ENCODE data around the gene CFAP410. TPM values are rescaled to one million over a fixed set of nuclear protein-coding genes. Genes with fewer than 3 reads are reported as not detected.

The CFAP410 gene
- 4.7 TPM for polyA plus RNA-seq (2012; ENCODE audit: missing spikeins)

DNA sequence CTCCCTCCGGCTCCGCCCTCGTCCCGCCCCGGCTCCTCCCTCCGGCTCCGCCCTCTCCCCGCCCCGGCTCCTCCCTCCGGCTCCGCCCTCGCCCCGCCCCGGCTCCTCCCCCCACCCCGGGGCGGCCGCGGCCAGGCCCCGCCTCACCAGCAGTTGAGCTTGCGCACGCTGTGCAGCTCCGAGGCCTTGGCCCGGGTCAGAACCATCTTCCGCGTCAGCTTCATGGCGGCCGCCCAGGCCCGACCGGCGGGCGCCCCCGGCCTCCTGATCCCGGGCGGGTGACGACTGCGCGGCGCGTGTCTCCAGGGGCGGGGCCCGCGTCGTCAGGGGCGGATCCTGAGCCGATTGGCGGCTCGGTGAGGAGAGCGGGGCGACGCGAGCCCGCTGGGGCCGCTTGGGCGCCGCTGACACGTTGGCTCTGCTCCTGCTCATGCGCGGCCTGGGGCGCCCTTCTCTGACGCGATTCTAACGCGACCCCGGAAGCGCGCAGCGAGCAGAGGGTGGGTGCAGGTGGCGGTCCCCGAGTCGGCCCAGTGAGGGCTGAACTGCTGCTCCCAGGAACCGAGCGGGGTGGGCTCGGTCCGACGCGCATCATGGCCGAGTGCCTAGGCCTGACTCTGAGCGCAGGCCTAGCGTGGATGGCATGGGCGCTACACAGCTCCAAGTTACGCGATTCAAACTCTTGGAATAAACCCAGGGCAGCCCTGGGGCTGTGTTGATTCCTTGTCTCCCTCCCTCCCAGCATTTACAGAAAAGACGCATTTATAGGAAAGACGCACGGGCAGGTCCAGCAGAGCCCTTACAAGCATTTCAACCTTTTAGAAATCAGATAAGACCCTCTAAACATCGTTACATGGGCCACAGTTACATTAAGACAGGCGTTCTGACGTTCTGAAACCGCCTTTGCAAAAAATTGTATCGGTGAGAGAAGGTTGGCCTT, at the start of gene CFAP410:
CFAP410 (minus strand) TSS at position 420 of the 940 bp plus-strand sequence; CDS start at position 224, 196 bp downstream.
- FAIRE-seq (peak; percentile 87), DNase-seq (ENCODE audit: insufficient read length) (peak; percentile 98)
- peak; percentile 94 for TF ChIP-seq POLR2AphosphoS5 (IDR thresholded peaks at IDR 0.05; ENCODE audit: low read depth, low read length)
- peak; percentile 95 for TF ChIP-seq POLR2A (IDR thresholded peaks at IDR 0.05; ENCODE audit: low read depth, low read length)
- TF ChIP-seq TAF1 (IDR thresholded peaks at IDR 0.05; ENCODE audit: borderline replicate concordance, low read depth, low read length), result peak; percentile 68

DNA sequence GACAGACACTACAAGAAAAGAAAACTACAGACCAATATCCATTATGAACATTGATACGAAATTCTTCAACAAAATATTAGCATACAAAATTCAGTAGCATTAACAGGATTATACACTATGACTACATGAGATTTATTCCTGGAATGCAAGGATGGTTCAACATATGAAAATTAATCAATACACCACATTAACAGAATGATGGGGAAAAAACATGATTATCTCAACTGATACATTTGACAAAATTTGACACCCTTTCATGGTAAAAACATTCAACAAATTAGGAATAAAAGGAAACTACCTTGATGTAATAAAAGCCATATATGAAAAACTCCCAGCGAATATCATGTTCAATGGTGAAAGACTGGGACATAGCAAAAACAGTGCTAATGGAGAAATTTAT, 45.8 kb upstream of the CFAP410 start:
- no peak for FAIRE-seq
- TF ChIP-seq POLR2AphosphoS5 (IDR thresholded peaks at IDR 0.05; ENCODE audit: low read depth, low read length), result no peak
- DNase-seq (ENCODE audit: insufficient read length), result no peak

DNA sequence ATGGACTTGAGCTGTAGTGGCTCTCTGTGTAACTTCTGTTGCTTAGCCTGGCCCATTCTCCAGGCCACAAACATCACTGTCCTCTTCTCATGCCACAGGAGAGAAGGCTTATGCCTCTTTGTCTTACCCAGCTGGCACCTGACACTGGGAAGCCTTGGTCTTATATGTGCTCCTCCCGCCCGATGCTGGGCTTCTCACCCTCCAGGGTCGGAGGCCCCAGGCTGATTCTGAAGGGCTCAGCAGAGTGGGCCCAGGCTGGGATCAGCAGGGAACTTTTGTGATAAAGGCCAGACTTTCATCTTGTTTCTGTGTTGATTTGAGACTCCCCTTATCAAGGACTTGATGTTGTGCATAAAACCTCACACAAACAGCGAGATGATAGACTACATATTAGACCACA, 44.0 kb upstream of the CFAP410 start:
- no peak for FAIRE-seq
- DNase-seq (ENCODE audit: insufficient read length), result no peak
- TF ChIP-seq POLR2AphosphoS5 (IDR thresholded peaks at IDR 0.05; ENCODE audit: low read depth, low read length) (no peak), TAF1 (IDR thresholded peaks at IDR 0.05; ENCODE audit: borderline replicate concordance, low read depth, low read length) (no peak), POLR2A (IDR thresholded peaks at IDR 0.05; ENCODE audit: low read depth, low read length) (no peak)

DNA sequence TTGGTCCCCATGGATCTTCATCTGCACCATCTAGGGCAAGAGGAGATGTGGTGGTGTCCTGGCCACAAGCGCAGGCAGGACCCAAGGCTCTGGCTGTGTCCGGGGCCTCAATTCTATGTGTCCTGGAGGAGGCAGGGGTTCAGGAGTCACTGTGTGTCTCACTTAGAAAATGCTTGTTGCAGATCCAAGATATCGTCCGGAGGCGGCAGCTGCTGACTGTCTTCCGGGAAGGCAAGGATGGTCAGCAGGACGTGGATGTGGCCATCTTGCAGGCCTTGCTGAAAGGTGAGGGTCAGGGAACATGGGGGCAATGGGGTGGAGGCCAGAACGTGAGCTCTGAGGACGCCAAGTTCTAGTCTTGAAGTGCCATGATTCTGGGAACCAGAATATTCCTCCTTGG, 43.3 kb upstream of the CFAP410 start:
- FAIRE-seq (no peak), DNase-seq (ENCODE audit: insufficient read length) (no peak)
- no peak for TF ChIP-seq TAF1 (IDR thresholded peaks at IDR 0.05; ENCODE audit: borderline replicate concordance, low read depth, low read length)
- TF ChIP-seq POLR2A (IDR thresholded peaks at IDR 0.05; ENCODE audit: low read depth, low read length), result no peak
- TF ChIP-seq POLR2AphosphoS5 (IDR thresholded peaks at IDR 0.05; ENCODE audit: low read depth, low read length), result no peak

DNA sequence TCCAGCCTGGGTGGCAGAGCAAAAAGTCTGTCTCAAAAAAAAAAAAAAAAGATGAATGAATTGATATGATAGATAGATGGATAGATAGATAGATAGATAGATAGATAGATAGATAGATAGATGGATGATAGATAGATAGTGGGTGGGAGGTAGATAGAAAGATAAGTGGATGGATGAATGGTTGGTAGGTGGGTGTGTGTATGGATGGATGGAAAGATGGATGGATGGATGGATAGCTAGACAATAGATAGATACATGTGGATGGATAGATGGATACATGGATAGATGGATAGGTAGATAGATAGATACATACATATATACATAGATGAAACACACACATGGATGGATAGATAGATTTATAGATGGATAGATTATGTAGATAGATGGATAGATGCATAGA, 42.7 kb upstream of the CFAP410 start:
- no peak for FAIRE-seq
- DNase-seq (ENCODE audit: insufficient read length), result no peak
- TF ChIP-seq POLR2AphosphoS5 (IDR thresholded peaks at IDR 0.05; ENCODE audit: low read depth, low read length), result no peak
- TF ChIP-seq POLR2A (IDR thresholded peaks at IDR 0.05; ENCODE audit: low read depth, low read length), result no peak
- no peak for TF ChIP-seq TAF1 (IDR thresholded peaks at IDR 0.05; ENCODE audit: borderline replicate concordance, low read depth, low read length)

DNA sequence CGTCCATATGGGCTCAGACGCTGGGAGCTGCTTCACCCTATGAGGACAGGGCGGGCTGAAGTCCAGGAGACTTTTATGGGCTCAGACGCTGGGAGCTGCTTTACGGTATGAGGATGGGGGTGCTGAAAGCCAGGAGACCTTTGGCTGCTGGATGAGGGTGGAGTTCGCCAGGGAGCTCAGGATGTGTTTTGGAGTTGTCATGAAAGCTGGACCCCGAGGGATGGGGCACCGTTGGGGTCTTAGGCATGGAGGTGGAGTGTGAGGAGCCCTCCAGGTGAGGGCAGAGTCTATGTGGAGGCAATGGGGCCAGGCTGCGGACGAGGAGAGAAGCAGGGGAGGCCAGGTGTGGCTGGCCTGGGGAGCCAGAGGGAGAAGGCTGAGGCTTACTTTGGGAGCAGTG, 41.7 kb upstream of the CFAP410 start:
- no peak for TF ChIP-seq POLR2AphosphoS5 (IDR thresholded peaks at IDR 0.05; ENCODE audit: low read depth, low read length)
- TF ChIP-seq TAF1 (IDR thresholded peaks at IDR 0.05; ENCODE audit: borderline replicate concordance, low read depth, low read length), result no peak
- no peak for TF ChIP-seq POLR2A (IDR thresholded peaks at IDR 0.05; ENCODE audit: low read depth, low read length)
- DNase-seq (ENCODE audit: insufficient read length) (no peak), FAIRE-seq (no peak)

DNA sequence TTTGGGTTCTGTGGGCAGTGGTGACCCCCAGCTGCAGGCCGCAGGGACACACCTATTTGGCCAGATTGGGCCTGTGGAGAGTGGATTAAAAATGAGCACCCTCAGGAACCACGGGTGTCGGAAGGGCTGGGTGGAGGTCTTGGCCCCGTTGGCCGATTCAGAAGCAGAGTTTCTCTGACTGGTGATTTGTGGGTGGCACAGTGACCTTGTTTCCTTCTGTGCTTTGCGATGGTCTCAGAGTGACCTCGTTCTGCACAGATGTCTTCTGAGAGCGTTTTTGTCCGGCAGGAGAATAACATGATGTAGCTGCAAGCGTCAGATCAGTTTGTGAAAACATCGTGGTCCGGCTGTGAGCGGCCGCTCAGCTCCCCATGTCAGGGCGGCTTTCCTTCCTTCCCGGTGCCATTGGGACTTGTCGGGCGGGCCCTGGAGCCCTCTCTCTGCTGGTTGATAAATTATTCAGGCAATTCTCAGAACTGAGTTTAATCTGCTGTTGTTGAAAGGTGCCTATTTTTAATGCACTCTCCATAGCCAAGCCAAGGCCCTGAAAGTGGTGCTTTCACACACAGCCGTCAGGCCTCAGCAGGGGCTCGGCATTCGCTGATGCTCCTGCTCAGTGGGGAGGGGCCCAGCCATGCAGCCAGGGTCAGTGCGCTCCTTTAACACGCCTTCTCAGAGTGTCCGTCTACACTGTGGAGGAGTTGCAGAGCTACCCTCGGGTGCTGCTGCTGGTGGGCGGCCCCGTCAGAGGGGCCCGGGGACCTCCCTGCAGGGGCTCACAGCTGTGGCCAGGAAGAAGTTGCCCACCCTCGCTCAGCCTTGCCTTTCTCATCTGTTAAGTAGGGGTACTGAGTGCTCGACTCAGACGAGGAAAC, 41.0 kb upstream of the CFAP410 start:
- DNase-seq (ENCODE audit: insufficient read length) (no peak), FAIRE-seq (no peak)
- no peak for TF ChIP-seq POLR2AphosphoS5 (IDR thresholded peaks at IDR 0.05; ENCODE audit: low read depth, low read length)
- TF ChIP-seq POLR2A (IDR thresholded peaks at IDR 0.05; ENCODE audit: low read depth, low read length), result no peak
- no peak for TF ChIP-seq TAF1 (IDR thresholded peaks at IDR 0.05; ENCODE audit: borderline replicate concordance, low read depth, low read length)

DNA sequence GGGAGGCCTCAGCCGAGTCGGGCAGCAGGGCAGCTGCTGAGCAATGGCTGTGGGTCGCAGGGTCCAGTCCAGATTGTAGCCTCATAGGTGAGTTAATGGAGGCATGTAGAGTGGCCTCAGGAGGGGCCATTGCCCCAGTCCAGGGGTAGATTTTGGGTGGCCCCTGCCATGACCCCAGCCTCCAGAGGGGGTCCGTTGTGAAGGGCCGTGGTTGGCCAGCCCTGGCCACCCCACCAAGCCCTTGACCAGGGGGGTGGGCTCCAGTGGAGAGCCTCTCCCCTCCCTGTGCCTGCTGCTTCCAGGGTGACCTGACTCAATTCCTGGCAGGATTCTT, 40.3 kb upstream of the CFAP410 start:
- no peak for FAIRE-seq
- no peak for DNase-seq (ENCODE audit: insufficient read length)
- TF ChIP-seq POLR2A (IDR thresholded peaks at IDR 0.05; ENCODE audit: low read depth, low read length) (no peak), TAF1 (IDR thresholded peaks at IDR 0.05; ENCODE audit: borderline replicate concordance, low read depth, low read length) (no peak), POLR2AphosphoS5 (IDR thresholded peaks at IDR 0.05; ENCODE audit: low read depth, low read length) (no peak)

DNA sequence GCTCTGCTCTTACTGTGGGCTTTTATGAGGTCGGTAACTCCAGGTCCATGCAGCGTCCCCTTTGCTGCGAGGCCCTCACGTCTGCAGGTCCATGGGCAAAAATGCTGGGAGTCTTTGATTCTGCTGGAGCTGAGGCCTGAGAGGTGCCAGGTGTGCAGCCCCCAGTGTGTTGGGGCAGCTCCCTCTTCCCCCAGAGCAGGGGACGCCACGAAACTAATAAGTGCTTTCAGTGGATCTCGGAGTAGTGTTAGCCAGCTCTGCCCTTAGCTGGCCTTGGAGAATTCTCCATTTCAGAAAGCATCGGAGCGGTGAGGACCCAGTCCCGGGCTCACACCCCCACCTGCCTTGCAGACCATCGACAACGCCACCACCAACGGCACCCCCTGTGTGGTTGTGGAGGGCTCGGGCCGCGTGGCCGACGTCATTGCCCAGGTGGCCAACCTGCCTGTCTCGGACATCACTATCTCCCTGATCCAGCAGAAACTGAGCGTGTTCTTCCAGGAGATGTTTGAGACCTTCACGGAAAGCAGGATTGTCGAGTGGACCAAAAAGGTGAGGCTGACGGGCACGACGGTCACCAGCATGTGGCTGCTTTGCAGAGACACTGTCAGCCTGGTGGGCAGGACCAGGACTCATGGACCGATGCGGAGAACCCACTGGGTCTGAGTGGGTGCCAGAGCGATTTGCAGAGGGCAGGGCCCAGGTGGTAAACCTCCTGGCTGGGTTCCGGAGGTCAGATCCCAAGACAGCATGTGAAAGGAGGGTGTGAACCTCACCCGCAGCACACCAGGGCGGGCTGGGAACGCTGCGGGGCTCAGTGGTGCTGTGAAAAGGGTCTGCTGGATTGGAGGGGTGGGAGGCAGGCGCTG, 39.7 kb upstream of the CFAP410 start:
- FAIRE-seq (no peak), DNase-seq (ENCODE audit: insufficient read length) (no peak)
- TF ChIP-seq POLR2A (IDR thresholded peaks at IDR 0.05; ENCODE audit: low read depth, low read length) (no peak), POLR2AphosphoS5 (IDR thresholded peaks at IDR 0.05; ENCODE audit: low read depth, low read length) (no peak), TAF1 (IDR thresholded peaks at IDR 0.05; ENCODE audit: borderline replicate concordance, low read depth, low read length) (no peak)

DNA sequence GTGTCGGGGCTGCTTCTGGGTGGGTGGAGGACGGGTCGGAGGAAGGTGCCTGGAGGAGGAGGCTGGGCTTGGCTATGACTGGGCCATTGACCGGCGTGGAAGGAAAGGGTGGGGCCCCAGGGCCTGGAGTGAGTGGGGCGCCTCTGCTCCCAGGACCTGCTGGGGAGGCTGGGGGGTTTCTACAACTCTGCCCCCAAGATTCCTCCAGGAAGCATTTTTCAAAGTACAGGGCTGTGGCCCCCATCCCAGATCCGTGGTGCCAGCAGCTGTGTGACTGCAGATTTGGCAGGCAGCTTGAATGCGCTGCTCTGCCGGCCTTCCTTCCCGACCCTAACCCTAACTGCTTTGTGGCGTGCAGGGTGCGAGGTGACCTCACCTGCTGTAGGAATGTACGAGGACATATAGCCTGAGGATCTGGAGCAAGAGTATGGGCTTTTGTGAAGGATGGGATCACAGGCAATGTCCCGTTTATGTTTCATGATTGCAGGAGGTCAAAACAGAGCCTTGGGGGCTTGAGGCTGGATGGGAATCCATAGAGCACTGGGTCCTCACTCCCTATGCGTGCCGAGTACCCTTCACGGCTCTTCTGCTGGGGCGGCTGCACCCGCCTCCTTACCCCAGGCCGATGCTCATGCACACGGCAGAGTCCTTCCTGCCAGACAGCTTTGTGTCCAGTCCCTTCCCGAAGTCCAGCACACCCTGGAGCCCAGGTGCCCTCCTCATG, 38.9 kb upstream of the CFAP410 start:
- no peak for FAIRE-seq
- TF ChIP-seq TAF1 (IDR thresholded peaks at IDR 0.05; ENCODE audit: borderline replicate concordance, low read depth, low read length) (no peak), POLR2AphosphoS5 (IDR thresholded peaks at IDR 0.05; ENCODE audit: low read depth, low read length) (no peak)
- DNase-seq (ENCODE audit: insufficient read length), result no peak
